Measurements from ENCODE around the gene CBL.

Gene CBL

GRCh38 chr11:119229741-119230140 lies 23.6 kb downstream of the CBL start:
- no peak overlapping the region for H3K4me3 ChIP-seq (ENCODE audit: low read depth, low read length)
- no peak for TF ChIP-seq CTCF (IDR thresholded peaks at IDR 0.05; ENCODE audit: low read depth, low read length, missing control alignments)
- DNase-seq (ENCODE audit: low read depth), result no peak

- no peak for TF ChIP-seq CTCF (IDR thresholded peaks at IDR 0.05; ENCODE audit: low read depth, low read length, missing control alignments)
- DNase-seq (ENCODE audit: low read depth), result no peak
Observed at GRCh38 chr11:119236490-119236889, 30.4 kb downstream of the CBL start.

GRCh38 chr11:119236891-119237290 lies 30.8 kb downstream of the CBL start:
- H3K4me3 ChIP-seq (ENCODE audit: low read depth, low read length), result no peak overlapping the region
- DNase-seq (ENCODE audit: low read depth), result no peak
- TF ChIP-seq CTCF (IDR thresholded peaks at IDR 0.05; ENCODE audit: low read depth, low read length, missing control alignments), result no peak

More at GRCh38 chr11:119236490-119236889, 30.4 kb downstream of the CBL start:
- no peak overlapping the region for H3K4me3 ChIP-seq (ENCODE audit: low read depth, low read length)

GRCh38 chr11:119237515-119237914 lies 31.4 kb downstream of the CBL start:
- no peak overlapping the region for H3K4me3 ChIP-seq (ENCODE audit: low read depth, low read length)
- DNase-seq (ENCODE audit: low read depth), result no peak
- no peak for TF ChIP-seq CTCF (IDR thresholded peaks at IDR 0.05; ENCODE audit: low read depth, low read length, missing control alignments)

GRCh38 chr11:119248750-119249670 lies 42.9 kb downstream of the CBL start:
- no peak overlapping the region for H3K4me3 ChIP-seq (ENCODE audit: low read depth, low read length)
- no peak for DNase-seq (ENCODE audit: low read depth)
- no peak for TF ChIP-seq CTCF (IDR thresholded peaks at IDR 0.05; ENCODE audit: low read depth, low read length, missing control alignments)

GRCh38 chr11:119249671-119250010 lies 43.5 kb downstream of the CBL start:
- no peak for TF ChIP-seq CTCF (IDR thresholded peaks at IDR 0.05; ENCODE audit: low read depth, low read length, missing control alignments)
- no peak for DNase-seq (ENCODE audit: low read depth)
- no peak overlapping the region for H3K4me3 ChIP-seq (ENCODE audit: low read depth, low read length)

GRCh38 chr11:119251114-119251513 lies 45.0 kb downstream of the CBL start:
- no peak for TF ChIP-seq CTCF (IDR thresholded peaks at IDR 0.05; ENCODE audit: low read depth, low read length, missing control alignments)
- DNase-seq (ENCODE audit: low read depth), result no peak
- no peak overlapping the region for H3K4me3 ChIP-seq (ENCODE audit: low read depth, low read length)
